DND-41 (cell line): ENCODE data around the gene QARS1.

Experiments used
- CTCF ChIP-seq: IDR thresholded peaks from 2 replicates; pipeline ENCODE4 v1.5.1; 2012; ENCODE audit warnings: borderline replicate concordance, low read length, moderate library complexity, mild to moderate bottlenecking; ENCODE audit not compliant: poor library complexity, severe bottlenecking; ENCODE audit errors: extremely low read depth
- EZH2 ChIP-seq: IDR thresholded peaks from 3 replicates; pipeline ENCODE4 v1.6.1; 2012; ENCODE audit warnings: borderline replicate concordance, low read depth, mild to moderate bottlenecking, moderate library complexity, low read length, inconsistent platforms; ENCODE audit not compliant: severe bottlenecking

- TF ChIP-seq CTCF (no peak), EZH2 (no peak)
Measured at GRCh38 chr3:49100046-49100615, 4.4 kb downstream of the QARS1 start.
